ENCODE measurements around the gene TMC1.

The TMC1 gene

DNA sequence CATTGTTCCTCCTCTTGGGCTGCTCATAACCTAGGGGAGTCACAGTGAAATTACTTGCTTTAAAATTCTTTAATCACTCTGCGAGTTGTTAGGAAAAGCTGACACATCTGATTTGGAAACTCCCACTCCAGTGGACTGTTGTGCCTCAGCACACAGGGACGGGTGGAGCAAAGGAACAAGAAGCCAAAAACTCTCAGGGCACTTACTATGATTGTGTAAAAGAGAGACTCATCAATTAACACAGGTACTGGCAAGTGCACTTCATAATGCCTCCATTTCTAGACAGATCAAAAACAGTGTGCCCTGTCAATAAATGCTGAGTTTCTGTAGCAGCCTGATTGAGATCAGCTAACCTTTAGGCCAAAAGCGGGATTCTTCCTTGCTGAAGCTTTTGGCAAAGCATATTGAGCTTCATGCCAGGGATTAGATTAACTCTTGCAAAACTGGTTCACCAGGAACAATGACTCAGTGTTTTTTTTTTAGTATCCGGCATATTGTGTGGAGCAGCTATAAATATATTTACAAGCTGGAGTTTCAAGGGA lies 55.9 kb downstream of the TMC1 start:
- TF ChIP-seq, protein P1, sequence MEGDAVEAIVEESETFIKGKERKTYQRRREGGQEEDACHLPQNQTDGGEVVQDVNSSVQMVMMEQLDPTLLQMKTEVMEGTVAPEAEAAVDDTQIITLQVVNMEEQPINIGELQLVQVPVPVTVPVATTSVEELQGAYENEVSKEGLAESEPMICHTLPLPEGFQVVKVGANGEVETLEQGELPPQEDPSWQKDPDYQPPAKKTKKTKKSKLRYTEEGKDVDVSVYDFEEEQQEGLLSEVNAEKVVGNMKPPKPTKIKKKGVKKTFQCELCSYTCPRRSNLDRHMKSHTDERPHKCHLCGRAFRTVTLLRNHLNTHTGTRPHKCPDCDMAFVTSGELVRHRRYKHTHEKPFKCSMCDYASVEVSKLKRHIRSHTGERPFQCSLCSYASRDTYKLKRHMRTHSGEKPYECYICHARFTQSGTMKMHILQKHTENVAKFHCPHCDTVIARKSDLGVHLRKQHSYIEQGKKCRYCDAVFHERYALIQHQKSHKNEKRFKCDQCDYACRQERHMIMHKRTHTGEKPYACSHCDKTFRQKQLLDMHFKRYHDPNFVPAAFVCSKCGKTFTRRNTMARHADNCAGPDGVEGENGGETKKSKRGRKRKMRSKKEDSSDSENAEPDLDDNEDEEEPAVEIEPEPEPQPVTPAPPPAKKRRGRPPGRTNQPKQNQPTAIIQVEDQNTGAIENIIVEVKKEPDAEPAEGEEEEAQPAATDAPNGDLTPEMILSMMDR (IDR thresholded peaks at IDR 0.05; ENCODE audit: low read depth, low read length), result no peak
- DNase-seq (ENCODE audit: extremely low read depth, low read depth), result peak; percentile 66

DNA sequence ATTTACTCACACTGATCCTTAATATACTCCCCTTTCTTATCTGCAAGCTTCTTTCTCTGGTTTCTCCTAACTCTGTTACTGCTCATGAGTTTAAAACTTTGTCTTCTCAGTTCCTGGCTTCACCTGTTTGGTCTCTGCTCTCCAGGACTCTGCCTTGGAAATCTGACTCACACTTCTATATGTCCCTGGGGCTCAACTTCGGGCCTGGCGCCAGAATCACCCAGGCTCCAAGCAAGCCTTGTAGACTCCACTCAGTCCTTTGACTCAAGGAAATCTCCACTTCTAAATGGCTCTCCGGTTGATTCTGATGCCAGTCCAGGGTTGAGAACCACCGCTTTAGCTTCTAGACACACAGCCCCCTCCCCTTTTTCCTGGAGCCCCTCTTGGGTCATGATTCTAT lies 57.8 kb downstream of the TMC1 start:
- DNase-seq (ENCODE audit: extremely low read depth, low read depth), result no peak
- TF ChIP-seq, protein P1 (IDR thresholded peaks at IDR 0.05; ENCODE audit: low read depth, low read length), result no peak

DNA sequence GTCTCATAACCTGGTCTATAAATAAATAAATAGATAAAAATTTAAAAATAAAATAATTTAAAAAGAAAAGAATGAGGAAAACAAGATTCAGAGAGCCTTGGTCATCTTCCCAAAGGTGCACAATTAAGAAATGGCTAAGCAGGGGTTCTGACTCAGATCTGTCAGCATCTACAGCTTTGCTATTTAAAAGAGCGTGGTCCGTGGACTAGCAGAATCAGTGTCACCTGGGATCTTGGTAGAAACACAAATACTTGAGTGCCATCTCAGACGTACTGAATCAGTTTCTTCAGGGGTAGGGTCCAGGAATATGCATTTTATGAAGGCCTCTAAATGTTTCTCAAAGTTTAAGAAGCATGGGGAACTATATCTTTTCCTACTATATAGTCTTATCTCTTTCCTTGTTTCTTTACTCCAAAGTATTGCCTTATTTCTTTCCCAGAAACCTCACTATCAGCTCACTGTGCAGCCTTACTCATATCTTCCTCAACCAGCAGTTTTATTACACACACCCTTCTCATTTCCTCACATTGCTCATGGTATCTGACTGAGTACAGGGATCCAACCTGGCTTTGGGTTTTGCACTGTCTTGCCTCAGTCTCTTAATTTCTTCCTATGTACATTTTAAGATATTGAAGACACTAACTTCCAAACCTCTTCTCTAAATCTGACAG lies 58.6 kb downstream of the TMC1 start:
- DNase-seq (ENCODE audit: extremely low read depth, low read depth), result no peak
- TF ChIP-seq, protein P1 (IDR thresholded peaks at IDR 0.05; ENCODE audit: low read depth, low read length), result no peak

DNA sequence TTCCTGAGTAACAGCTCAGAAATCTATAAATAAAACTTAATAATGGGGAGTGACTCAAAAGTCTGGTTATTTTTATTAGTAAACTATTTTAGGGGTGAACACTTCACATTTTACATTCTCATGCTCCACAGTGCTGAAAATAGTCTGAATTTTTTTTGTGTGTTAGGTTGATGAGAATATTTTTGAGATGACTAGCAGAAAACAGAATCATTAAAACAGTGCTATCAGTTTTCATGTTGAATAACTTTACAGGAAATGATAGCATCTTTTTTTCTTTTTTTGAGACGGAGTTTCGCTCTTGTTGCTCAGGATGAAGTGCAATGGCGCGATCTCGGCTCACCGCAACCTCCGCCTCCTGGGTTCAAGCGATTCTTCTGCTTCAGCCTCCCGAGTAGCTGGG lies 60.3 kb downstream of the TMC1 start:
- TF ChIP-seq, protein P1 (IDR thresholded peaks at IDR 0.05; ENCODE audit: low read depth, low read length), result no peak
- DNase-seq (ENCODE audit: extremely low read depth, low read depth), result peak; percentile 25

DNA sequence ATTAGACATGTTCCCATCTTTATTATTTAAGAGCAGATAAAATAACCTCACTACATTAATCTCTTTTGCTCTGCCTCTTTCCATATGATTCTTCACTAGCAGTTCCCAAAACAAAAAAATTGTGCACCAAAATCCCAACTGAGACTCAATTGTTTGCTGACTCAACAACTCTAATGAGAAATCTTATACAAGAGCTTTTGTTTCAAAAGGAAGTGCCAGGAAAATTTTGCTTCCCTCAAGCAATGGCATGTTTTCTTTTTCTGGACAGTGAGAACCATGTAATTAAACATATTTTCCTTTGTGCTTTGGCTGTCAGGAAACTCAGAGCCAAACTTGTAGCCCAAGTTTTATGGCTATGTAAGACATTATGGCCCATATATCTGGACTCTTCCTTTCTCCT lies 62.0 kb downstream of the TMC1 start:
- no peak for DNase-seq (ENCODE audit: extremely low read depth, low read depth)
- TF ChIP-seq, protein P1 (IDR thresholded peaks at IDR 0.05; ENCODE audit: low read depth, low read length), result no peak

DNA sequence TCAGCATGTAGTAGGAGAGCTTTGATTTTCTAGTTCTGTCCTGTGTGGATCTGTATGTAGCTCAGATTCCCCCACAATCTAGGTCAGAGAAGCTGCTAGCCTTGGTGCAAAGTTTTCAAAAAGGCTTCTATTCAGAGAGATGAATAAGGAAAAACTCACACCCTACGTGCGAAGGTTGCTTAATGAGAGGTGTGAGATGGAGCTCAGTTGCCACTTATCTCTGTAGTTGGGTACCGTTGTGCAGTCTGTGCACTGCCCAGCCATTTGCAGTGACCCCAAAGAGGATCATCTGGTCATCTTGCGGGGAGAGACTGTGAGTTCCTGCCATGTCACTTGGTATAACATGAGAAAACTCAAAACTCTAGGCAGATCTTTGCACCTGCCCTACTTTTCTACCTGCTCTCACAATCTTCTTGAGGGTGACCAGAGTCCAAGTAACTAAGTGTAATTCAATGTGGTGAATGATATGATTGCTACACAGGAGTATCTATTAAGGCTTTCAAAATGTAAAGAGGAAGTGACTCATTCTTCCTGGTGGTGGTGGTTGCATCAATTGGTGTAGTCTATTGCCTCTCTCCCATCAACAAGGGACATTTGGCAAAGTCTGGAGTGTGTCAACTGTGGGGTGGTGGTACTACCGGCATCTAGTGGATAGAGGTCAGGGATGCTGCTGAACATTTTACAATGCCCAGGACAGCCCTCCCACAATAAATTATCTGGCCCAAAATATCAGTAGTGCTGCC lies 65.2 kb downstream of the TMC1 start:
- DNase-seq (ENCODE audit: extremely low read depth, low read depth), result peak; percentile 51
- TF ChIP-seq, protein P1 (IDR thresholded peaks at IDR 0.05; ENCODE audit: low read depth, low read length), result peak; percentile 22

DNA sequence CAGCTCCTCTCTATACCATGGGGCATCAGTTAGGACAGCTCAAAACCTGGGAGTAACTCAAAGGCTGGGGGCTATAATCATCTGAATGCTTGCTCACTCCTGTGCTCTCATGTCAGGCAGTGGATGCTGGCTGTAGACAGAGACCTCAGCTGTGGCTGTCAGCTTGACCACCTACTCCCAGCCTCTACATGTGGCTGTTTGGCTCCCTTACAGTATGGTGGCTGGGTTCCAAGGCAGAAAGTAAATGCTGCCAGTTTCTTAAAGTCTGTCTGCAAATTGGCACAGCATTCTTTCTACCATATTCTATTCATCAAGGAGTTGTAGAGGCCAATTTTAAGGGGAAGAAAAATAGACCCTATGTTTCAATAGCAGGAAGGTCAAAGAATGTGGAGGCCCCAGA lies 66.9 kb downstream of the TMC1 start:
- TF ChIP-seq, protein P1 (IDR thresholded peaks at IDR 0.05; ENCODE audit: low read depth, low read length), result no peak
- peak; percentile 32 for DNase-seq (ENCODE audit: extremely low read depth, low read depth)

Measured in AG09319 (cell line).